GM19023 (cell line): Measurements from ENCODE around the gene HNRNPF.
A peak's percentile ranks its signal among the peaks of the same experiment; 100 is the strongest.

Experiments
- ATAC-seq: cut with Tn5 transposase; IDR thresholded peaks from one replicate; pipeline ENCODE4 v1.9.1; 2021; ENCODE audit warnings: mild to moderate bottlenecking, moderate library complexity; ENCODE audit not compliant: unreplicated experiment

Gene HNRNPF

GRCh38 chr10:43383204-43383971 is 25.6 kb downstream of the HNRNPF start:
- no peak for ATAC-seq

GRCh38 chr10:43380610-43381222 is 28.3 kb downstream of the HNRNPF start:
- no peak for ATAC-seq

- ATAC-seq = no peak
These were observed 31.5 kb downstream of the HNRNPF start for GRCh38 chr10:43377424-43377883.

GRCh38 chr10:43376828-43377423 is 32.1 kb downstream of the HNRNPF start:
- ATAC-seq = no peak

GRCh38 chr10:43376046-43376635 is 32.8 kb downstream of the HNRNPF start:
- no peak for ATAC-seq

GRCh38 chr10:43375401-43376020 is 33.5 kb downstream of the HNRNPF start:
- no peak for ATAC-seq

- no peak for ATAC-seq
These were observed 34.8 kb downstream of the HNRNPF start for GRCh38 chr10:43374194-43374593.

GRCh38 chr10:43373461-43373860 is 35.5 kb downstream of the HNRNPF start:
- ATAC-seq = no peak

GRCh38 chr10:43372765-43373361 is 36.1 kb downstream of the HNRNPF start:
- ATAC-seq = no peak

- ATAC-seq = no peak
These were observed 37.6 kb downstream of the HNRNPF start, which contains the start of gene FXYD4 for GRCh38 chr10:43371418-43371817. FXYD4 (plus strand) TSS chr10:43371636; CDS start chr10:43373747, 2,111 bp downstream.

GRCh38 chr10:43370671-43371215 is 38.2 kb downstream of the HNRNPF start:
- no peak for ATAC-seq

GRCh38 chr10:43369921-43370320 is 39.1 kb downstream of the HNRNPF start:
- no peak for ATAC-seq

- ATAC-seq = no peak
These were observed 44.0 kb downstream of the HNRNPF start for GRCh38 chr10:43365001-43365400.

- peak; percentile 97 for ATAC-seq
These were observed 46.7 kb downstream of the HNRNPF start for GRCh38 chr10:43362191-43362839.

GRCh38 chr10:43361547-43362190 is 47.3 kb downstream of the HNRNPF start:
- no peak for ATAC-seq

GRCh38 chr10:43360086-43360485 is 48.9 kb downstream of the HNRNPF start:
- no peak for ATAC-seq

GRCh38 chr10:43355749-43356371 is 53.1 kb downstream of the HNRNPF start:
- ATAC-seq = no peak

GRCh38 chr10:43354879-43355380 is 54.1 kb downstream of the HNRNPF start:
- no peak for ATAC-seq

GRCh38 chr10:43354330-43354635 is 54.7 kb downstream of the HNRNPF start:
- no peak for ATAC-seq
